GF-D8 (cell line): ENCODE data around the gene CEP68.
"Not testable (repeated sequence)": the region's sequence is repeated elsewhere in the genome, so short reads cannot be mapped to it uniquely, and the experiment has no call there.

ENCODE experiments used
- DNase-seq: peaks from one replicate; lab custom pipeline; 2025; lab: John Stamatoyannopoulos, UW

The CEP68 gene

GRCh38 chr2:65031341-65032018 lies 24.7 kb upstream of the CEP68 start:
- DNase-seq, result peak; percentile 55

GRCh38 chr2:65032019-65032975 lies 23.9 kb upstream of the CEP68 start:
- no peak for DNase-seq

GRCh38 chr2:65033178-65033577 lies 23.0 kb upstream of the CEP68 start:
- DNase-seq, result no peak

DNA sequence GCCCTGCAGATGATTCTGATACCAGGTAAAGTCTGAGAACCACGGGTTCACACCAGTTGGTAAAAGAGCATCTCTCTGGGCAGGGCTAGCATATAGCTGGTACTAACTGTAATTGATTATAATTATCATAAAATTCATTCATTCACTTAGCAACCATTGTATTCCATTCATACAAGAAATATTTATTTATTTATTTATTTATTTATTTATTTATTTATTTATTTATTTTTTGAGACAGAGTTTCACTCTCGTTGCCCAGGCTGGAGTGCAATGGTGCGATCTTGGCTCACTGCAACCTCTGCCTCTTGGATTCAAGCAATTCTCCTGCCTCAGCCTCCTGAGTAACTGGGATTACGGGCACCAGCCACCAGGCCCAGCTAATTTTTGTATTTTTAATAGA lies 22.5 kb upstream of the CEP68 start:
- not testable (repeated sequence) for DNase-seq

GRCh38 chr2:65035351-65035943 lies 20.8 kb upstream of the CEP68 start:
- no peak for DNase-seq

DNA sequence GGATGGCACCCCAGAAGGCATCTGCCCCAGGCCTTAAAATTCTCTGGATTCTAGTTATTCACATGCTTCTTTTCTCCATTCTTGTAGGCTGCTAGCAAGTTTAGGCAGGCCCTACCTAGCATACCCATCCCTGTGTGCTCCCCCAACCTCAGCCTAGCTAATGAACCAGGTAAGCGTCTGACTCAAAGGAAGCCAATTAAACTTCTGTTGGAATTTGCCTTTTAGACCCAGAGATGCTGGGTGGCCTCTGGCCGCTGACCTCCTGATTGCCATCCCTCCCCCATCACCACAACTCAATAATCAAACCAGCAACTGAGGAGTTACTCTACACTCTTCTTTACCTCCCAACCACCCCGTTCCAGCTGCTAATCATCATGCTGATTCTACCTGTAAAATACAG lies 19.0 kb upstream of the CEP68 start:
- DNase-seq, result no peak

DNA sequence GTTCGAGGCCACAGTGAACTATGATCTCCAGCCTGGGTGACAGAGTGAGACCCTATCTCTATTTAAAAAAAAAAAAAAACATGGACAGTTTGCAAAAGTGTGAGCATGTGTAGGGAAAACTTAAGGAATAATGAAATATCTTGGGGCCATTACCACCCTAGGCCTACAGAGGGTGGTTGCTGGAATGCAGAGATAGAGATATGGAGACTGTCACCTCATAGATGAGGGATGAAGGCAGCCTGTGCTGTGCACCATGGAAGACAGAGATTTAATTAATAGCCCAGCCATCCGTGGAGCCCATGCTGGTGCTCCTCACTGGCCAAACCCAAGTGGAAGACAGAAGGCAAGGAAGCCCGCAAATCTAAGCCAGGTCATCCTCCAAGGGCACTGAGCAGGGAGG lies 16.6 kb upstream of the CEP68 start:
- no peak for DNase-seq

- peak; percentile 41 for DNase-seq
Measured at GRCh38 chr2:65040400-65041261, 15.6 kb upstream of the CEP68 start.

DNA sequence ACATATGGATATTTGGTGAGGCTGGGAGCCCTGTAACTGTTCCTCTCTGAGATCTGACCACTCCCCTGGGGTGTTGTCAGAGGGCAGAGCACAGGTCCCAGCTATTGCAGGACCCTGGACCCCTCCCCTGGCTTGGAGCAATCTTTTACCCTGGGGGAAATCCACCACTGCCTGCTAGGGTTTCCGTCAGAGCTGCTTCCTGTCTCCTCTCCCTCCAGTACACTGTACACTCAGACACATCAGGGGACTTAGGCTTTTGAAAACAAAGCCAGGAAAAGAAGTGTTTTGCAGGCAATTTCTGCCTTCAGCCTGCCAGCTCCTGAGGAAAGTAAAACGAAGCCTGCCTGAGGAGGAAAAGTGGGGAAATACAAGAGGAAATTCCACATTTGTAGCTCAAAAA lies 13.2 kb upstream of the CEP68 start:
- DNase-seq, result no peak

- DNase-seq, result no peak
Measured at GRCh38 chr2:65044097-65044735, 12.0 kb upstream of the CEP68 start.

DNA sequence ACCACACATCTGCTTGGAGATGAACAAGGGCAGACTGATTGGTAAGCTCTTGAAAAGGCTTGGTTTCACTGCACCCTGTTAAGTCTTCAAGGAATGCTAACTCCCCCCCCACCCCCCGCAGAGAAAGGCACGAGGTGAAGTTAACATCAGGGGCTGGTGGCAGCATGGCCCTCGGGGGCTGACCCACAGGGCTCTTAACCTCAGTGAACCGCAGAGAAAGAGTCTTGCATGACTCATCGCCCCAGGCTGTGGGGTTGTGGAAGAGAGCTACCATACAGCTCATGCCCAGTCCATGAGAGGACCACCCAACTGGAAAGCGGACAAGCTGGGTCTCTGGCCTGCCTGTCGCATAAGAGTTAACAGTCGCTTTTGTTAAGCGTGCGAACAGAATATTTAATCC lies 10.6 kb upstream of the CEP68 start:
- DNase-seq, result no peak

GRCh38 chr2:65046633-65047407 lies 9.4 kb upstream of the CEP68 start:
- DNase-seq, result no peak

DNA sequence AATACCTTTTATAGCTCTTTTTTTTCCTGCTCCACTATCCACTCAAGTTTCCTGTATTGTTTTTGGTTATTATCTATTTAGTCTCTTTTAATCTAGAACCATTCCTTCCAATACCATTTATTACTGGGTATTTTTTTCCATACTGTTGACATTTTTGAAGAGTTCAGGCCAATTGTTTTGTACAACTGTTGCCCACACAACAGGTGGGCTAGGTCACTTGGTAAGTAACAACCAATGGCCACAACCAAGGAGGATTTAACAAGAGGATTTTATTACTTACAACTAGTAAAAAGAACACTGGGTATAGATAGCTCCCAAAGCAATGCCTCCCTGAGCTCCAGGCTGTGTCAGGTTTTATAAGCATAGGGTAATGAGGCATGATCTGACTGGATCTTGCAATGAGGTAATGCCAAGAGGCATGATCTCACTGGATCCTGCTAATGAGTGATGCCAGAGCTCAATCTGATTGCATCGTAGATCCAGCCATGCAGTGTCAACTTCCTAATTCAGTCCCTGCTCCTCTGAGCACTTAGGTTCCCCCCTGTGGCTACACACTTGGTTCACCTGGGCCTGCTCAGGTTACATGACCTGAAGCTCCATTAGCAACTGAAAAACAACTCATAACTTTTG lies 7.1 kb upstream of the CEP68 start:
- DNase-seq, result no peak

GRCh38 chr2:65050931-65051330 lies 5.3 kb upstream of the CEP68 start:
- DNase-seq, result no peak

GRCh38 chr2:65053199-65053598 lies 3.0 kb upstream of the CEP68 start:
- peak; percentile 52 for DNase-seq

DNA sequence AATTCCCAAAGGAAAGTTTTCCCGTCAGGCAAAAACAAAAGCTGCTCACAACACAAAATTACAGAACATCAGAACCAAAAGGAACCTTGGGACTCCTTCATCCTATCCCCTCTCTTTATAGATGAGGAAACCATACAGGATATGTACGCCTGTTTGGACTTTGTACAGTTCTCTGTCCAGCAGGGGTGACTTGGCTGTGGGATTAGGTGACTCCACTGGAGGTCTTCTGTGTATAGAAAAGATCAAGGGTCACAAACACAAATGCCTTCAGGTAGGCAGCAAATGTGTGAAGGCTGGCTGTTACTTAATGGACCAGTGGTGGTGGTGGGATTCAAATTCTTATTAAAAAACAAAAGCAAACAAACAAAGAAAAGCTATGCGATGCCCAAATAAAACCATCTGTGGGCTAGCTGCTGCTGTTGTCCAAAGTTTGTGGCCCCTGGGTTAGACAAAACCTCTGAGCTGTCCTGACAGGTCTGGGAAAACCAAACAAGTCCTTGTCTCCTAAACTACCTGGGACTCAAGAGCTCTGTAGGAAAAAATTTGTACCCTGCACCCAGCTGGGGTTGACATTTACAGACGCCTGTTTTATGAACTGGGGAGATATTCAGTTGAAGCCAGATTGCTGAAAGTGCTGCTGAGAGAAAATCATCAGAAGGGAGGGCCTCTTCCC lies 1.3 kb upstream of the CEP68 start:
- DNase-seq, result no peak

DNA sequence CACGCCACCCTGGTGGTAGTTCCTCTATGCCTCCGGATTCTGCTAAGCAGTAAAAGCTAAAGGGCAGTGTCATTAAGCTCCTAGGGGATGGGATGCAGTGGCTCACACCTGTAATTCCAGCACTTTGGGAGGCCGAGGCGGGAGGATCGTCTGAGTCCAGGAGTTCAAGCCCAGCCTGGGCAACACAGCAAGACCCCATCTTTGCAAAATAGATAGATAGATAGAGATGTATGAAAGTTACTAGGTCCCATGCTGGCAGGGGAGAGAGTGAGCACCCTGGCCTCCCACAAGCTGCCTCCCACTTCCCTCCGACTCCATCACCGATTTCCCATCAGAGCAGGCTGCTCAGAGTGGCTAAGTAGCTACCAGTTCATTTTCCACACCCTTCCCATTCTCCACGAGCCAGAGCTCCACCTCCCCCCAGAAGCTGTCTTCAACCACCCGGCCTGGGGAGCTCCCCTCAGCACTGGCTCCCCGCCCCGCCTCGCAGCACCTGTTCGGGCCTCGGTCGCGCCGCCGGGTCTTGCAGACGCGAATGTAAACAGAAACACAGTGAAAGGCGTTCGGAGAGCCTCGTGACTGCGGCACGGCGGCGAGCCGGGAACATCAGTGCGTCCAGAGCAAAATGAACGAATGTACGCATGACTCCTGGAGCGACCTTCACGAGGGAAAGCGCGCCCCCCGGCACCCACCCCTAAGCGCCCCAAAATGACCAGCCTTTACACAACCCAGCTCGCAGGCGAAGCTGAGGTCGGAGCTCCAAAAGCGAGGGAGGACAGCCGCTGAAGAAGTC lies 598 bp upstream of the CEP68 start:
- no peak for DNase-seq

DNA sequence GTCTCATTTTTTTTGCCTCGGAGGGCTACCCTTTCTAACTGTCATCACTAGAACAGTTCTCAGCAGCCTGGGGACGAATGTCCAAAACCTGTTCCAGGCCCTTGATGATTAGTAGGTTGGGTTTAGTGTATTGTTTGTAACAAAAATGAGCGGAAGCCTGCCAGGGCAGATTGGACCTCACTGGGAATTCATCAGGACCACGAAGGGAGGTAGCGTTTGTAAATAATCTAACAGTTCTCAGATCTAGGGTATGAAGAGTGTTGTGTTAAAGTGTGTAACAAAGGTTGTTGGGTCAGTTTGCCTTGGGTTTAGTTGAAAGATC lies 799 bp downstream of the CEP68 start:
- no peak for DNase-seq
